Measurements from ENCODE around the gene FOXD2. TPM values are rescaled to one million over a fixed set of nuclear protein-coding genes. Genes with fewer than 3 reads are reported as not detected.

FOXD2 gene
- polyA plus RNA-seq, 2 of the 4 experiments (the other 2 are of a cell fraction): 0.13 to 0.35 TPM

DNA sequence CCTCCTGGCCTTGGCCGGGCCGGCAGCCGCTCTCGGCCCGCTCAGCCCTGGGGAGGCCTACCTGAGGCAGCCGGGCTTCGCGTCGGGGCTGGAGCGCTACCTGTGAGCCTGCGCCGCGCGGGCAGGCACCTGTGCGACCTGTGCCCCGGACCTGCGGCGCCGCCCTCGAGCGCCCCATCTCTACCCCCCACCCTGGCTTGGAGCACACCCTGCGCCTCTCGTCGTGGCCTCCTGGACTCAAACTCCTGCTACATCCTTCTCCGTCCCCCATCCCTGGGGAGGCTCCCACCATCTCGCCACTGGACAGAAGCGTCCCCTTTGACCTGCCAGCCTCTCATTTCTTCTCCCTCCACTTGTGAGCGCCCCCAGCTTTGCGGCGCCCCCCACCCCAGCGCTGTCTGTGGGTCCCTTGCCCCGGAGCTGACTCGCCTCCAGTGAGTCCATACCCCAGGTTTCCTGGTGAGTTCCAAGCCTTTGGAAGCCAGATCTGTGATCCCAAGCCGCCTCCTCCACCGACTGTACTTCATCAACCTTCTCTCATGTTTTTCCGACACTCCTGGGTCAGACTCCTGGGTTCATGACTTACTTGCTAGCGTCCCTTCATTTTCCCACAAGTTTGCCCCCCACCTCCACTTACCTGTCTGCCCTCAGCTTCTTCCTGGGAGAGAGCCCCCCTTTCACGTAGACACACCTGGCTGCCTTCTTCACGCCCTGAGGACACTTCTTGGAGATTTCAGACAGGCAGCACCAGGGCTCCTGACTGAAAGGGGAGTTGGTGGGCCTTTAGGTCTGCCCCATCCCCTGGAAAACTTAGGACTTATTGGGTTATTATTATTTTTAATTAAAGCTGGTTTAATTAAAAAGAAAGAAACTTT is 20.4 kb upstream of the FOXD2 start (continued):
- TF ChIP-seq, protein P1, sequence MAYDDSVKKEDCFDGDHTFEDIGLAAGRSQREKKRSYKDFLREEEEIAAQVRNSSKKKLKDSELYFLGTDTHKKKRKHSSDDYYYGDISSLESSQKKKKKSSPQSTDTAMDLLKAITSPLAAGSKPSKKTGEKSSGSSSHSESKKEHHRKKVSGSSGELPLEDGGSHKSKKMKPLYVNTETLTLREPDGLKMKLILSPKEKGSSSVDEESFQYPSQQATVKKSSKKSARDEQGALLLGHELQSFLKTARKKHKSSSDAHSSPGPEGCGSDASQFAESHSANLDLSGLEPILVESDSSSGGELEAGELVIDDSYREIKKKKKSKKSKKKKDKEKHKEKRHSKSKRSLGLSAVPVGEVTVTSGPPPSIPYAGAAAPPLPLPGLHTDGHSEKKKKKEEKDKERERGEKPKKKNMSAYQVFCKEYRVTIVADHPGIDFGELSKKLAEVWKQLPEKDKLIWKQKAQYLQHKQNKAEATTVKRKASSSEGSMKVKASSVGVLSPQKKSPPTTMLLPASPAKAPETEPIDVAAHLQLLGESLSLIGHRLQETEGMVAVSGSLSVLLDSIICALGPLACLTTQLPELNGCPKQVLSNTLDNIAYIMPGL (CRISPR knock-in tag; IDR thresholded peaks at IDR 0.05; ENCODE audit: borderline replicate concordance): no peak
- TF ChIP-seq EHF (CRISPR knock-in tag; IDR thresholded peaks at IDR 0.05) (no peak), RFX5 (IDR thresholded peaks at IDR 0.05) (no peak), MAFK (IDR thresholded peaks at IDR 0.05; ENCODE audit: partially characterized antibody) (no peak)

DNA sequence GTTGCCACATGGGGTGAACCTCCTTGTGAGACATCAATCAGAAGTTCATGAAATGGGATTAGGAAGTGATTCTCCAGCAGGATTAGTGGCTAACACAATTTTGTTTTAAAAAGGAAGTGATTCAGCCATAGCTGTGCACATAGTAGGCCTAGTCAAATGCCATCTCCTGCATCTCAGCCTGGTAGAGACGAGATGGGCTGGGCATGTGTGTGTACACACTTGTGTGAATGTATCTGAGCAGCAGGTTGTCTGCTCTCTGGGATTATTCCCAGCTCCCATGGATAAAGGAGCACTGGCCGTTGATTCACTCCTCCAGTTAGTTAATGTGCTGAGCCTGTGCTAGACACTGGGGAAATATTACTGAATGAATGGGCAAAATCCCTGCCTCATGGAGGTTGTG is 19.7 kb upstream of the FOXD2 start:
- WGBS (ENCODE audit: missing lambda C conversion rate): 70% methylated on average over 2 of the region's 2 CpGs
- DNase-seq (ENCODE audit: low read depth in 1 of 2, low spot score in 1 of 2) (no peak), ATAC-seq (no peak), FAIRE-seq (no peak)
- no peak overlapping the region for H3K4me3 ChIP-seq
- no peak overlapping the region for H3K27ac ChIP-seq
- no peak for TF ChIP-seq FOXS1 (CRISPR knock-in tag; IDR thresholded peaks at IDR 0.05)
- no peak for TF ChIP-seq POLR2A (IDR thresholded peaks at IDR 0.05; ENCODE audit: low read length)
- no peak for TF ChIP-seq MAFK (IDR thresholded peaks at IDR 0.05; ENCODE audit: partially characterized antibody)
- TF ChIP-seq JUNB (IDR thresholded peaks at IDR 0.05): no peak
- TF ChIP-seq CTCF (IDR thresholded peaks at IDR 0.05): no peak
- TF ChIP-seq E2F6 (IDR thresholded peaks at IDR 0.05; ENCODE audit: borderline replicate concordance, low read depth): no peak
- no peak for TF ChIP-seq PHF8 (IDR thresholded peaks at IDR 0.05; ENCODE audit: borderline replicate concordance, low read depth)
- CTCF ChIA-PET: interaction anchor here (0.9 to 2.1 kb wide), 4 partner anchors 20 to 308 kb away, joined by 3 to 11 read pairs (median 6); partner anchors contain the start of gene FOXD2
- no peaks in the 10 kb centered on the region for H3K4me1 ChIP-seq
- no peak overlapping the region for H3K4me2 ChIP-seq
- POLR2A ChIA-PET: no interaction called here
- no peaks in the 10 kb centered on the region for H3K9me3 ChIP-seq

GRCh38 chr1:47418681-47419325 is 19.0 kb upstream of the FOXD2 start:
- WGBS (ENCODE audit: missing lambda C conversion rate): 83% methylated on average over 6 of the region's 6 CpGs
- H3K4me3 ChIP-seq: no peak overlapping the region
- TF ChIP-seq TP53 (CRISPR knock-in tag; IDR thresholded peaks at IDR 0.05) (no peak), NPAS2 (CRISPR knock-in tag; IDR thresholded peaks at IDR 0.05; ENCODE audit: borderline replicate concordance) (no peak), FOSL2 (IDR thresholded peaks at IDR 0.05) (no peak), FOSL2 (CRISPR knock-in tag; IDR thresholded peaks at IDR 0.05) (no peak), SREBF2 (IDR thresholded peaks at IDR 0.05) (no peak), FOSB (CRISPR knock-in tag; IDR thresholded peaks at IDR 0.05) (no peak), ZSCAN20 (CRISPR knock-in tag; IDR thresholded peaks at IDR 0.05) (no peak), KDM5A (IDR thresholded peaks at IDR 0.05) (no peak), MAFK (IDR thresholded peaks at IDR 0.05; ENCODE audit: partially characterized antibody) (no peak)
- TF ChIP-seq, protein P2, sequence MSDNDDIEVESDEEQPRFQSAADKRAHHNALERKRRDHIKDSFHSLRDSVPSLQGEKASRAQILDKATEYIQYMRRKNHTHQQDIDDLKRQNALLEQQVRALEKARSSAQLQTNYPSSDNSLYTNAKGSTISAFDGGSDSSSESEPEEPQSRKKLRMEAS (IDR thresholded peaks at IDR 0.05): no peak
- CTCF ChIA-PET: interaction anchor here (0.8 to 2.1 kb wide), 7 partner anchors 11 to 308 kb away, joined by 3 to 11 read pairs (median 3); partner anchors contain the start of gene FOXD2
- no peak for ATAC-seq
- no peak overlapping the region for H3K4me2 ChIP-seq
- H3K9me3 ChIP-seq: no peaks in the 10 kb centered on the region
- POLR2A ChIA-PET: no interaction called here
- H3K27ac ChIP-seq: no peak overlapping the region
- no peaks in the 10 kb centered on the region for H3K4me1 ChIP-seq
- no peak for DNase-seq (ENCODE audit: low read depth in 1 of 2, low spot score in 1 of 2)
- no peak for FAIRE-seq

Measured in A549 (cell line).